ENCODE data around the gene MINDY3.
A peak's percentile ranks its signal among the peaks of the same experiment; 100 is the strongest.
"Not testable (repeated sequence)": the region's sequence is repeated elsewhere in the genome, so short reads cannot be mapped to it uniquely, and the experiment has no call there.

Gene MINDY3

GRCh38 chr10:15856328-15857015 is 3.8 kb downstream of the MINDY3 start:
- no peak for FAIRE-seq

- no peak for FAIRE-seq
Observed at GRCh38 chr10:15853800-15854199, 6.5 kb downstream of the MINDY3 start.

- no peak for FAIRE-seq
Observed at GRCh38 chr10:15852111-15852557, 8.2 kb downstream of the MINDY3 start.

GRCh38 chr10:15850337-15850978 is 9.8 kb downstream of the MINDY3 start:
- FAIRE-seq = not testable (repeated sequence)

GRCh38 chr10:15849316-15849715 is 11.0 kb downstream of the MINDY3 start:
- no peak for FAIRE-seq

GRCh38 chr10:15847481-15847880 is 12.8 kb downstream of the MINDY3 start:
- no peak for FAIRE-seq

- FAIRE-seq = no peak
Observed at GRCh38 chr10:15844517-15844916, 15.8 kb downstream of the MINDY3 start.

GRCh38 chr10:15843695-15844094 is 16.6 kb downstream of the MINDY3 start:
- FAIRE-seq = no peak

- FAIRE-seq = no peak
Observed at GRCh38 chr10:15842556-15843169, 17.6 kb downstream of the MINDY3 start.

- FAIRE-seq = no peak
Observed at GRCh38 chr10:15841696-15842095, 18.6 kb downstream of the MINDY3 start.

- FAIRE-seq = no peak
Observed at GRCh38 chr10:15836807-15837206, 23.5 kb downstream of the MINDY3 start.

- FAIRE-seq = no peak
Observed at GRCh38 chr10:15829495-15829894, 30.8 kb downstream of the MINDY3 start.

- peak; percentile 61 for FAIRE-seq
Observed at GRCh38 chr10:15824498-15824897, 35.8 kb downstream of the MINDY3 start.

GRCh38 chr10:15822131-15822530 is 38.2 kb downstream of the MINDY3 start:
- no peak for FAIRE-seq

- no peak for FAIRE-seq
Observed at GRCh38 chr10:15821046-15821683, 39.1 kb downstream of the MINDY3 start.

- FAIRE-seq = no peak
Observed at GRCh38 chr10:15817409-15818046, 42.8 kb downstream of the MINDY3 start.

- FAIRE-seq = no peak
Observed at GRCh38 chr10:15815242-15815885, 44.9 kb downstream of the MINDY3 start.

GRCh38 chr10:15814565-15814964 is 45.7 kb downstream of the MINDY3 start:
- no peak for FAIRE-seq

GRCh38 chr10:15813415-15813814 is 46.9 kb downstream of the MINDY3 start:
- FAIRE-seq = no peak

GRCh38 chr10:15809450-15809849 is 50.9 kb downstream of the MINDY3 start:
- no peak for FAIRE-seq

- no peak for FAIRE-seq
Observed at GRCh38 chr10:15808204-15808797, 52.0 kb downstream of the MINDY3 start.

GRCh38 chr10:15805395-15806058 is 54.8 kb downstream of the MINDY3 start:
- no peak for FAIRE-seq

Measured in A204.1 (cell line).